ENCODE measurements around the gene NPTXR. TPM values are rescaled to one million over a fixed set of nuclear protein-coding genes. Genes with fewer than 3 reads are reported as not detected.

Gene NPTXR
- total RNA-seq: 10 to 100 TPM in 2 of 5 donors, 1 to 10 TPM in 3; 1.2 to 19.6 (median 4.1) TPM
- polyA plus RNA-seq: 1 to 10 TPM in 2 of 3 donors, under 1 TPM in 1; 0.46 to 2.4 (median 2.2) TPM
- long read RNA-seq, donor 1, full-length matches to known transcripts: 1 of 1 reads
- long read RNA-seq, donor 1, partial matches to known transcripts: 0 of 1 reads
- long read RNA-seq, donor 1, other reads (novel, unspliced or antisense): 0 of 1 reads
- long read RNA-seq, donor 2, full-length matches to known transcripts: 1 of 1 reads
- long read RNA-seq, donor 2, partial matches to known transcripts: 0 of 1 reads
- long read RNA-seq, donor 2, other reads (novel, unspliced or antisense): 0 of 1 reads
- long read RNA-seq, donor 3, full-length matches to known transcripts: 1 of 1 reads
- long read RNA-seq, donor 3, partial matches to known transcripts: 0 of 1 reads
- long read RNA-seq, donor 3, other reads (novel, unspliced or antisense): 0 of 1 reads
- long read RNA-seq, donor 4, full-length matches to known transcripts: 1 of 1 reads
- long read RNA-seq, donor 4, partial matches to known transcripts: 0 of 1 reads
- long read RNA-seq, donor 4, other reads (novel, unspliced or antisense): 0 of 1 reads
- long read RNA-seq, donor 5, full-length matches to known transcripts: 1 of 1 reads
- long read RNA-seq, donor 5, partial matches to known transcripts: 0 of 1 reads
- long read RNA-seq, donor 5, other reads (novel, unspliced or antisense): 0 of 1 reads
- long read RNA-seq, donor 6, full-length matches to known transcripts: 8 of 8 reads
- long read RNA-seq, donor 6, partial matches to known transcripts: 0 of 8 reads
- long read RNA-seq, donor 6, other reads (novel, unspliced or antisense): 0 of 8 reads
- long read RNA-seq, donor 7, full-length matches to known transcripts: 5 of 5 reads
- long read RNA-seq, donor 7, partial matches to known transcripts: 0 of 5 reads
- long read RNA-seq, donor 7, other reads (novel, unspliced or antisense): 0 of 5 reads
- long read RNA-seq, donor 8, full-length matches to known transcripts: 1 of 1 reads
- long read RNA-seq, donor 8, partial matches to known transcripts: 0 of 1 reads
- long read RNA-seq, donor 8, other reads (novel, unspliced or antisense): 0 of 1 reads
- long read RNA-seq, donor 9, full-length matches to known transcripts: 1 of 1 reads
- long read RNA-seq, donor 9, partial matches to known transcripts: 0 of 1 reads
- long read RNA-seq, donor 9, other reads (novel, unspliced or antisense): 0 of 1 reads
- long read RNA-seq, donor 10: 0 reads

- DNase-seq: peak; percentile 62 to 89
- Histone ChIP-seq H3K27me3 (peaks cover 0 to 43% (median 19%) of the 10 kb centered on the region in 3 donors), H3K36me3 (no peaks in the 10 kb centered on the region), H3K9me3 (no peaks in the 10 kb centered on the region), H3K4me3 (peak within 1 kb of the TSS; percentile 48 to 60 (median 56)), H3K4me1 (peaks cover 10 to 36% (median 27%) of the 10 kb centered on the region in 4 donors), H3K27ac (peak within 1 kb of the TSS; percentile 34 to 86 (median 69))
- TF ChIP-seq CTCF (IDR thresholded peaks at IDR 0.05) (no peak), POLR2AphosphoS5 (IDR thresholded peaks at IDR 0.05) (peak in 2 of 3 donors; percentile 32 to 59), POLR2A (IDR thresholded peaks at IDR 0.05) (no peak), EP300 (IDR thresholded peaks at IDR 0.05) (no peak)
- intact Hi-C loops (cut with DNase I; ENCODE audit: low total_unique reads): no loop called here
- WGBS, 5 donors: 0 to 5% (median 0%) methylated on average over 11 to 101 of the region's 105 CpGs
Measured at GRCh38 chr22:38843657-38844314, at the start of gene NPTXR. TSS of gene NPTXR (minus strand) at chr22:38844028.

GRCh38 chr22:38891256-38891655, 47.4 kb upstream of the NPTXR start:
- Histone ChIP-seq H3K4me1 (no peaks in the 10 kb centered on the region), H3K36me3 (no peaks in the 10 kb centered on the region), H3K27me3 (no peaks in the 10 kb centered on the region), H3K4me3 (no peak overlapping the region), H3K27ac (no peak overlapping the region), H3K9me3 (no peaks in the 10 kb centered on the region)
- no peak for DNase-seq
- intact Hi-C loops (cut with DNase I; ENCODE audit: low total_unique reads): no loop called here
- WGBS, 5 donors: 63 to 75% (median 65%) methylated on average over 9 of the region's 9 CpGs
- TF ChIP-seq CTCF (IDR thresholded peaks at IDR 0.05): no peak
- TF ChIP-seq POLR2AphosphoS5 (IDR thresholded peaks at IDR 0.05): no peak

GRCh38 chr22:38890377-38890776, 46.5 kb upstream of the NPTXR start:
- Histone ChIP-seq H3K4me3 (no peak overlapping the region), H3K4me1 (no peaks in the 10 kb centered on the region), H3K9me3 (no peaks in the 10 kb centered on the region), H3K27ac (no peak overlapping the region), H3K27me3 (no peaks in the 10 kb centered on the region), H3K36me3 (no peaks in the 10 kb centered on the region)
- intact Hi-C loops (cut with DNase I; ENCODE audit: low total_unique reads): no loop called here
- no peak for DNase-seq
- TF ChIP-seq CTCF (IDR thresholded peaks at IDR 0.05): no peak
- TF ChIP-seq EP300 (IDR thresholded peaks at IDR 0.05): no peak
- TF ChIP-seq POLR2A (IDR thresholded peaks at IDR 0.05): no peak
- no peak for TF ChIP-seq POLR2AphosphoS5 (IDR thresholded peaks at IDR 0.05)
- 57 to 75% (median 61%) methylated on average over 5 of the region's 5 CpGs for WGBS, 5 donors
